ENCODE measurements around the gene HIGD2A.

DNA sequence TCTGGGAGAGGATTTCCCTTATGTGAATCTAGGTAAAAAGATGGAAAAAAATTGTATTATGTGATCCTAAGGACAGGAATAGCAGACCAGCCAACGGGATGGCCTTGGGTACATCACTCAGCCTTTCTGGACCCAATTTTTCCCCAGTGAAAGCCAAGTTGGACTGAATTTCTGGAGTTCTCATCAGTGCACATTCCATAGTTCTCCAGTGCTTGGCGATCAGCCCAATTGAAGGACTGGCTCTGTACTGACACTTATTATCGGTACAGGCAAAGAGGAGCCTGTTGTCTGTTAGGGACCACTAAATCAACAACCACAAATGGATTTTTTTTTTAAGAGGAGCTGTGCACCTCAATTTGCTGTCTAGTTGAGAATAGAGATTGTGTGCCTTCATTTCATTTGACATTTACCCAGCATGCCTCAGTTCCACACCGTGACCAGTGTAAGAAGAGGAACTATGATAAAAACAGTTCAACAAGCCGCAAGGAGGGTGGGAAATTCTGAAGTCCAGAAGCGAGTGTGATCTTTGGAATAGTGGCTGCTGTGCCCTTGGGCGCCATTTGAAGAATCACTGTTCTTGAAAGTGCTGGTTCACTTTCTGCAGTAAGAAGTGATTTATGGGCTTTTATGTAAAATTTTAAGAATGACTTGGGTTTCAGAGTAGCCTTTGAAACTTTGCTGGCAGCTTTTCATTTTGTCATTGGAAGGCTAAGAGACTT is 15.3 kb upstream of the HIGD2A start:
- TF ChIP-seq, protein P1, sequence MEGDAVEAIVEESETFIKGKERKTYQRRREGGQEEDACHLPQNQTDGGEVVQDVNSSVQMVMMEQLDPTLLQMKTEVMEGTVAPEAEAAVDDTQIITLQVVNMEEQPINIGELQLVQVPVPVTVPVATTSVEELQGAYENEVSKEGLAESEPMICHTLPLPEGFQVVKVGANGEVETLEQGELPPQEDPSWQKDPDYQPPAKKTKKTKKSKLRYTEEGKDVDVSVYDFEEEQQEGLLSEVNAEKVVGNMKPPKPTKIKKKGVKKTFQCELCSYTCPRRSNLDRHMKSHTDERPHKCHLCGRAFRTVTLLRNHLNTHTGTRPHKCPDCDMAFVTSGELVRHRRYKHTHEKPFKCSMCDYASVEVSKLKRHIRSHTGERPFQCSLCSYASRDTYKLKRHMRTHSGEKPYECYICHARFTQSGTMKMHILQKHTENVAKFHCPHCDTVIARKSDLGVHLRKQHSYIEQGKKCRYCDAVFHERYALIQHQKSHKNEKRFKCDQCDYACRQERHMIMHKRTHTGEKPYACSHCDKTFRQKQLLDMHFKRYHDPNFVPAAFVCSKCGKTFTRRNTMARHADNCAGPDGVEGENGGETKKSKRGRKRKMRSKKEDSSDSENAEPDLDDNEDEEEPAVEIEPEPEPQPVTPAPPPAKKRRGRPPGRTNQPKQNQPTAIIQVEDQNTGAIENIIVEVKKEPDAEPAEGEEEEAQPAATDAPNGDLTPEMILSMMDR (IDR thresholded peaks at IDR 0.05): no peak
- TF ChIP-seq POLR2A (IDR thresholded peaks at IDR 0.05): no peak

Data from body of pancreas (tissue), 4 donors.